Measurements from ENCODE around the gene CXCL17.

- no peak for TF ChIP-seq GATA2 (IDR thresholded peaks at IDR 0.05; ENCODE audit: low read depth, low read length)
- no peak for TF ChIP-seq GATA3 (IDR thresholded peaks at IDR 0.05; ENCODE audit: low read depth, low read length)
Observed at GRCh38 chr19:42428676-42429075, 14.1 kb downstream of the CXCL17 start.

All from SH-SY5Y (cell line).